LoVo (cell line): Measurements from ENCODE around the gene CACNA2D4.

ENCODE experiments used
- DNase-seq: peaks from one replicate; pipeline ENCODE4 v3.0.0-alpha.2; 2016; ENCODE audit warnings: low spot score

Gene CACNA2D4

DNA sequence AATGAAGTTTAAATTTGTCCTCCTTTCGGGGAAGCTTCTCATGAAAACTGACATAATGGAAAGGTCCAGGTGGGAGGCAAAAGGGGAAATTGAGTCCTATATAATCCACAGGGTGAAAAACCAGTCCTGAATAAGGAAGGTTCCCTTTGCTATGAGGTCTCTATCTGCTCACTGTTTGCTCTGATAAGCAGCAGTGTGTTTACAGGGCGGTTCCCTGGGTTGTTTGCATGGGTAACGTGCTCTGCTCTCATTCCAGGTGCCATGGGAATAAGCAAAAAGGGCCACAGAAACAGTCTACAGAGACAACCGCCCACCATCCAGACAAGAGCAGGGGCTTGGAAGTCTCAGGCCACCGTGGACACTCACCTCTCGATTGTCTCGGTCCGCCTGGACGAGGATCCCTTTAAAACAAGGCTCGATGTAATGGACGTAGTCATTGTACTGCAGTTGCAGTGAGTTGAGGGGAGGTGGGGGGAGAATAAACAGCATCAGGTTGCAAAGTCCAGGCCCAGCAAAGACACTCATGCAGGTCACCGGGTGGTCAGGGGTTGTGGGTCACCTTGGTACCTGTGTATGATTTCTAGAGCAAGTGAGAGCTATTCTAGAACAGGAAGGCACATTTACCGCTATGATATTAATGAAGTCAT lies 32.7 kb downstream of the CACNA2D4 start:
- no peak for DNase-seq

DNA sequence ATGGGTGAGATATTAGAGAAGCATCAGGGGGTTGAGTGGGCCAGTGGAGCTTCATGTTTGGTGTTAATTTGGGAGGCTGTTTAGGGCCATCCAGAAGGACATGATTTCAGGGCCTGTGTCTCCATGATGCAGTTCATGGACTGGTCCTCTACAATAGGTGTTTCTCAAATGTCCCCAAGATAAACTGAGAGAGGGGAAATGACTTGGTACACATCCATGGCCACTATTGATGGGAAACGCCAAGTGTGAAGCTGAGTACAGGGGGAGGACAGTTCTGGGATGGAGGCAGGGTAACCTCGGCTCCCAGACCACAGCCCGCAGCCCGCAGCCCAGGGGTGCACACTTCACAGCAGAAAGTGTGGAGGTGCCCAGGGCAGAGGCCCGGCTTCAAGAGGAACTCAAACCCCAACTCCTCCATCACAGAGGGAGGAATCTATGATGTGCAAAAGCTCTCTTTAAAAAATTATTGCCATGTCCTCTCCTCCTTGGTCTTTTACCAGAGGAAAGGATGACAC lies 33.3 kb downstream of the CACNA2D4 start:
- DNase-seq = no peak

DNA sequence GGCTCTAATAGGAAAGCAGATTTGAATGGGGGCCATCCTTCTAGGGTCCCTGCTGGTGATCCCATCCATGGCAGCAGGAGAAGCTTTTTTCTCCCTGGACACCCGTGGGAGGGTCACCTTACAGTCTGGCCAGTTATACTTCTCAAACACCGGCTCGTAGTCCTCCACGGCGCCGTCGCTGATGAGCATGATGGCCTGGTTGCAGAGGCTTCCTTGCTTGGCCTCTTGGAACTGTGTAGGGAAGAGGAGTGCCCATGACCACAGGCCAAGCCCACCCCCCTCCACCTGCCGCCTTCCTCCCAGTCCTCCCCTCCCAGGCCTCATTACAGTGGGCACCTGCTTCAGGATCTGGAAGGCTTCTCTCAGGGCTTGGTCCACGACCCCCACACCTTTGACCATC lies 33.8 kb downstream of the CACNA2D4 start:
- no peak for DNase-seq

DNA sequence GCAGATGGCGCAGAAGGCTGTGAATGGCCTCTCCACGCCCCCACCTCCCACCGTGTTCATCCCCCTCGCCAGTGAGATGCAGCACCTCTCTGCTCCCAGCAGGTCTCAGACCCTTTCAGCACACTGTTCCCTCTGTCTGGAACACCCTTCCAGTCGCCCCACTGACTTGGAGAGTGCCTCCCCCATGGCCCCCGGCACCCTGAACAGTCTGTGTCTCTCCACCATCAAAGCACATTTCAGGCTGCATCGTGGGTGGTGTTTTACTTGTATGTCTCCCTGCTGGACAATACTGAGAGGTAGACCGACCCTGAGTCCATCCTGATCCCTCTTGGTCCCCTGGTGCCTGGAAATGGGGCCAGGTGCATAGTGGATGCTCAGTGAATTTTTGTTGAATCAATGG lies 34.9 kb downstream of the CACNA2D4 start:
- DNase-seq = no peak

DNA sequence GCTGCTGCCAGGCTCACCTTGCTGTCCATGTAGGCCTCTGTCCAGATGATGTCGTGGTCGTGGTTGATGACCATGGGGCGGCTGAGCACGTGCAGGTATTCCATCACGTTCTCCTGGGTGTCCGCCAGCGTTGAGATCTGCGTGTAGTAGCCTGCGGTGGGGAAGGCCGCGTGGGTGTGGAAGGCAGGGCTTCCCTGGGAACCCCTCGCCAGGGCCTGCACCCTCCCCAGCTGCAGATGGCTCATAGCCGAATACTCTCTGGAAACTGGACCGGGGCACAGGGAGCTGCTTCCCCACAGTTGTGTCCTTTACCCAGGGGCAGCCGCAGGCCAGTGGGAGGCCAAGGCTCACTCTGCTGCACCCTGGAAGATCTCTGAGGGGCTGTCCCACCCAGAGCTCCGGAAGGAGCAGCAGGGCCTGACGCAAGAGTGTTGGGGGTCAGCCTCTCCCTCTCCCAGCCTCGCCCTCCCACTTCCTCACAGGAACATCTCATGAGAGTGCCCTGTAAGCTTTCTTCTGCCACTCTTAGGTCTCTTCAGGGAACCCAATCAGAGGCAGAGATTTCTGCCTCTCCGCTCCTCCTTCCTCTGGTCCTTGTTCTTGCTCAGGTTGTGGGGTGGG lies 35.5 kb downstream of the CACNA2D4 start:
- DNase-seq = no peak

DNA sequence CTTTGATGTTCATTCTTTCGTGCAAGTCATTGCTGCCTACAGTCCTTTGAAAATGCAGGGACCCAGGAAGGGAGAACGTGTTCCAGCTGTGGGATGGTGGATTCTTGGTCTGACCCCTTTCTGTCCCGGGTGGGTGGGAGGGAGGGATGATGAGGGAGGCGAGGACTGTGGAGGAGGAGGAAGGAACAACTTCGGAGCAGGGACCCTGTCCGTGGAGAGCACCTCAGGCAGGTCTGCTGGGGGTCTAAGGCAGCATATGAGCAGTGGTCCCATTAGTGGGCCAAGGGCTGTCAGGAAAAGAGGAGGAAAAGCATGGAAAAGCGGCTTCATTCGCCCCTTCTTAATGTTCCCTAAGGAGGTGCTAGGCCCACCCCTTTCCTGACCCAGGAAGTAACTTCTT lies 36.0 kb downstream of the CACNA2D4 start:
- DNase-seq = no peak

DNA sequence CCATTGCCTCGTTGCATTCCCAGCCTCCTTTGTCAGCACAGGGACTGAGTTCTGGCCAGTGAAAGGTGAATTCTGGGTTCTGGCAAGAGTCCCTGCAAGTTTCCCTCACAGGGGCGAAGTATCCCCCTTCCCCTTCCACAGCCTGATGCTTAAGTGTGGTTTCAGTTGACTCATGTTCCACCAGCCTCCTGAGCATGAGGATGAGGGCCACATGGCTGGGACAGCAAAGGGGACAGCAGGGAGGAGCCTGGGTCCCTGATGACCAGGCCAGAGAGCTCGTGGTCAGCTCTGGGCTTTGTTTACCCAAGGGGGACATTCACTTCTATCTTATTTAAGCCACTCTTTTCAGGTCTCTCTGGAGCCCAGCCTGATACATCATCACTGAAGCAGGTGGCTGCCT lies 36.5 kb downstream of the CACNA2D4 start:
- no peak for DNase-seq

DNA sequence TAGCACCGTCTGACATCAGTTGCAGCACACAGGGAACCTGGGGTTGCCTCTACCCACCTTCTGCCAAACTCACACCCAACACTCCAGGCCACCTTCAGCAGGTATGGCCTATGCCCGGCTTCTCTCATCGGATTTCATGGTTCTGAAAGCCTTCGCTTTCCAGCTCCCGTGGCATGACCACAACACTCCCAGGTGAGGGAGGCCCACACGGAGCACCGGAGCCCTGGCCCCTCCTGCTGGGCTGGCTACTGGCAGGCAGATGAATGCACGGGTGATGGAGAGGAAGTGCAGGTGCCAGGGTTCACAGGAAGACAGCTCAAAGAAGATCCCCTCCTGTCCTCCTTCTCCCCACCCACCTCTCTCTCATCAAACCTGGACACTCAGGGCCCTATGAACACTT lies 37.2 kb downstream of the CACNA2D4 start:
- DNase-seq = no peak

DNA sequence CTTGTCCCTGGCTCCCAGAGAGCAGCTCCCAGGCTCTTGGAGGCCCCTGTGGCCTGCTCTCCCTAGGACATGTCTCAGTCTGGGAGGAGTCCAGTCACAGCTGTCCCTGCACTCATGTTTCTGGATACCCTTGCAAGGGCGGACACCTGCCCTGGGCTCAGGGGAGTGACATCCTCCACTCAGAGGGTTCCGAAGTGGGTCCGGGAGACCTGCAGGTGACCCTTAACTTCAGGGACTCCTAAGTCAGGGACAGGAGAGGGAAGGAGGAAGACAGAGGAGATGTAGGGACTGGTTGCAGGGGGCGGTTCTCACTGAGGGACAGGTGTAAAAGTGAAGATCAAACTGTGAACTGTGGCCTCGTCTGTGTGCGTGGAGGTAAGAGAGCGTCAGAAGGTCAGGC lies 37.6 kb downstream of the CACNA2D4 start:
- no peak for DNase-seq

DNA sequence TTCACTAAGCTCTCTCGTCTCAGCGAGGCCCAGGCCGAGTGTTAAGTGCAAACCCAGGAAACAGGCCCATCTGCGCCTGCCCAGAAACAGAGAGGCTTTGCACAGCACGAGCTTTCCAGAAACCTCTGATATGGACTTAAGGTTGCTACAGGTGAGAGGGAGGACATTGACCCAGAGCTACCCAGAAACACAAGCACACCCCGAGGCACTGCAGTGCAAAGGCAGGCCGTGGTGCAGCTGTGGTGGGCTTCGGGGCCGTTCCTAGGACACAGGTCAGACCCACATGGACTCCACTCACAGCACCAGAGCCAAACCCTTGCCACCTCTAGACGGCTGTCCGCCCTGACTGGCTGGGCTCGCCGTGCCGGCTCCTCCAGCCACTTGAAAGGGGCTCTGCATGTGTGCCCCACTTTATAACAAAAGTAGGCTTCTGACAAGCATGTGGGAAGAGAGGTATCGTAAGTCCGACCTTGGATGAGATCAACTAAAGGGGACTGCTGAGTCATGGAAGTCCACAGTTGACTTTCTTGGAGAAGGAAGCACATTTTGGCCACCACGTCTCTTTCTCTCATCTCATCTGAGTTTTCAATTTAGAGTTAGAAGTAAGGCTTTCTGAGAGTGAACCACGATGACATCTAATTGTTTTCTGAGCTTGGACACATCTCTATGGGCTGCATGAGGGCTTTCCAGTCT lies 38.2 kb downstream of the CACNA2D4 start:
- no peak for DNase-seq

DNA sequence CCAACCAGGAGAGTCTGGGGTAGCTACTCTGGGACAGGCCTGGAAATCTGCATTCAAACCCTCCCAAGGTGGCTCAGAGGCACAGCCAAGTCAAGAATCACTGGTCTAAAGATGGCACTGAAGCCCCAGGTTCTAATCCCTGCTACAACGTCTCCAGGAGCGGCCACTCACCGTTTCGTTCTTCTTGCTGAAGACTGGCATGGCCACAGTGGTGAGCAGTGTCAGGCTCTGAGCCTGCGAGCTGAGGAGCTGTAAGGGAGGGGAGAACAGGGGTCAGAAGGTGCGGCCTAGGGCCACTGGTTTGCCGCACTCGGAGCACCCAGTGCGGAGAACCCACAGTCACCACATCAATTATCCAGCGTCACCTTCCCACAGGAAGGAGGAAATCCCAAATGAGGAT lies 38.8 kb downstream of the CACNA2D4 start:
- no peak for DNase-seq

DNA sequence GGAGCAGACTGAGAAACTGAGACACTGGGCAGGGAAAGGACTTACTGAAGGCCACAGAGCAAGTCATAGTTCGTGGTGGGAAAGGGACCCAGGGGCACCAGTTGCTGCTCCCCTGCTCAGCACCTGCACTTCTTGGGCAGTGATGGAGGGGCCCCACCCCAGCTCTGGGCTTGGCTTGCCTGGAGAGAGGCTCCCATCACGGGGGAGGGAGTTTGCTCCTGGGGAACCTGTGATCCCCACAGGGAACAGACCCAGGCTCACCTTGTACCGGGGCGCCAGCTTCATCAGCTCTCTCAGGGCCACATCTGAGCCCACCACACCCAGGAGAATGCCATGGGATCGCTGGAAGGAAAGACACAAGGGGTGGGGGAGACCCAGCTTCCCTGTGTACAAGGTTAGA lies 39.8 kb downstream of the CACNA2D4 start:
- no peak for DNase-seq

DNA sequence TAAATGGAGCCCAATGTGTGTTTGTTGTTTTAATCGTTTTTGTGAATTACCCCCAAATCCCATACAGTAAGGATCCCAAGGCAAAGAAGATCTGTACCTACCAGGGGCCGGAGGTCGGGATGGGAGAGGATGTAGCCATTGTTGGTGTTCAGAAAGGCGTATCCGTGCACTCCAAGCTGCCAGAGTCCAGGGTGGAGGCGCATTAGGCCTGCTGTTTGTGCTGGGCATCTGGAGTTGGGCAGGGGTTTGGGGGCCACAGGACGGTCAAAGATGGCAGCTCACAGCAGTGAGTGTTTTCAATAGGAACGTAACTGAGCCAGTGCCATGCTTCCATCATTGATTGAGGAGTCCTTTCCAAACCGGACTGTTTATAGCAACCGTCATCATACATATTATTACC lies 40.2 kb downstream of the CACNA2D4 start:
- DNase-seq = no peak

DNA sequence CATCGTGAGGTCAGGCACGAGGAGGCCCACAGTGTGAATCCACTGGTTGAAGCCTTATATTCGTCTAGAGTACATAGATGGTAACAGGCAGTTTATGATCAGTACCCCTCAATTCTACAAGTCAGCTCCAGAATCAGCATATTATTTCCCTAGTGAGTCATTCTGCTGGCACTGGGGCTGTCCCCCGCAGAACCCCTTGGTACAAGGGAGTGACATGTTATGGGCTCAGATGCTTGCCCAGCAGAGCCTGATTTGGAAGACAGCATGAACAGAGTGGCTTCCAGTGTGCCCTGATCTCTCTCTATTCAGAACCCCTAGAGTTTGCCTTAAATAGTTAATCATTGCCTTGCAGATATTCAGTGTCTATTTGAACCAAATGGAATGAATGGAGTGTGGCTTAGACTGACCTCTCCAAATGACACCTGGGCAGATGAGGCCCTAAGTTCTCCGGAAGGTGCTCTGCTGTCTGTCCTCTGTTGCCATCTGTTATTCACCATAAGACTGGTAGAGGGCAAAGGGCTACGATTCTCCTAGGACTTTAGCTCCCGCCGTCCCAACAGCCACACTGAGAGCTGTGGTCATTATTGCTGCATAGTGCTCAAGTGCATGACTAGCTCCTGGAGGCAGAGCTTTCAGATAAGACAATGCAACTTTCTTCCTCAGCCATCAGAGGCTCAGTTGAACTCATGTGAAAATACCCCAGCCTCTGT lies 41.1 kb downstream of the CACNA2D4 start:
- no peak for DNase-seq

DNA sequence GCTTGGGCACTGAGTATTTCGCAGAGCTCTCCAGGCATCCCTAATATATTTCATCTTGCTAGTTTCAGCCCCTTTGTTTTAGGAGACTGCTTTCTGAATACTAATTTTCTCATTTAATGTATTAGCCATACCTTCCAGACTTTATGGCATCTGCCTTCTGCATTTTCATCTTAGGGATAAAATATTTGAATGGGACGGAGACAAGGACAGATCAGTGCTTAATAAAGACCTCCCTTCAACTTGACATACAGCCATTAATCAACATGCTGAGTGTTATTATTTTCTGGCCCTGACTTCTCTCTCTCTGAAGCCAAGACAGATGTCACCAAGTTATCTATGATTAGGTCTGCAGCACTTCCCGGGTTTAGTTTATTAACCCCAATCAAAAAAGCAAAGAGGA lies 42.4 kb downstream of the CACNA2D4 start:
- DNase-seq = no peak

DNA sequence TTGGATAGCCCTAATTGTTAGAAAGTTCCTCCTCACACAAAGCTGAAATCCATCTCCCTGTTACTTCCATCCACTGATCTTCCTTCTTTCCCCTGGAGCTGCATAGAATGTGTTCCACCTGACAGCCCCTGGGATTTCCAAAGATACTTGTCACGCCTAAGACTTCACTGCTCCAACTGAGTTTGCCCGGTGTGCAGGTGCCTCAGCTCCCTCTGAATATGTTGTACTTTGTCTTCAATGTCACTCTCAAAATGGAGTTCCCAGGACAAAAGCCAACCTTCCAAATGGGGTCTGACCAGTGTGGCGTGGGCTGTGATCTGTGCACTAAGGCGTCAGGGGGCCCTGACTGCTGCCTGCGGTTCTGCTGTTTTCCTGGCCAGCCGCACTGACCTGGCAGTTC lies 42.8 kb downstream of the CACNA2D4 start:
- no peak for DNase-seq

DNA sequence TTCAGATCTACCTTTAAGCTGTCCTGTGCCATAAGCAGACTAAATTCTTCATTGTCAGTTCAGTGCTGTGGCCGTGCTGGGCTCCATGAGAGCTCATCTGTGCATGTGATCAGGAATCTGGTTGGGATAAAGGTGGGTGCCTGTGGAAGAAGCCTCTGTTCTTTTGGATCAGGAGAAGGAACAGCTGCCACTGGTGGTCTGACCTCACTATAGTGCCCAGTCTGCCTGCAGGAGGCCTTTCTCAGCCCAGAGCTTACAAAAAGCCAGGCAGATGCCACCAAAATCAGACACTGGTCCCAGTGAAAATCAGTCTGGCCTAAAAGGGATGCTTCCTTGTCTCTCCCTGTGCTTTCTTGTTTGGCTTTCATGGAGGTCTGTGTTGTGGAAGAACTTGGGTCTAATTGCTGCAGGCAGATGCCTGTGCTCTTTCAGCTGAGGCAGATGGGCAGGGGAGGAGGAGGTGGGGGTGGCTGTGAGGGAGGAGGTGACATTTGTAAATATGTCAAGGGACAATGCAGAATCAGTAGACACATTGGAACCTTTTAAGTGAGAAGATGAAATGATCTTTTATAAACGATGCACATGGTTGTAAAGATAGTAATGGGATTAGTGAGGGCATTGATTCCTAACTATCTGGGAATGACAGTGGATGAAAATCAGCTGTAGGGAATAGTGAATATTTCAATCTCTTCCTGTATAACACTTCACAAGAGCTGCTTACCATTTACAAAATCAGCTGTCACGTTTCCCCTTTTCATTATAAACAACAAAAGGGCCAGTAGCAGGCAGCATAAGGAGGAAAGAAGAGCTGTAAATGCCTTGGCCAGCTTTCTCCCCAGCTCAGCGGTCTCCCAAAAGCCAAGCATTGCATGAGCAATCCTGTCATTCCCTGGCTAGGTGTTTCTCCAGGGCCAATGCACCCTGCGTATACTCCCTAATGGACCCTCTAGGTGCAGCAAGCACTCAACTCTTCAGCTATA lies 44.6 kb downstream of the CACNA2D4 start:
- no peak for DNase-seq

DNA sequence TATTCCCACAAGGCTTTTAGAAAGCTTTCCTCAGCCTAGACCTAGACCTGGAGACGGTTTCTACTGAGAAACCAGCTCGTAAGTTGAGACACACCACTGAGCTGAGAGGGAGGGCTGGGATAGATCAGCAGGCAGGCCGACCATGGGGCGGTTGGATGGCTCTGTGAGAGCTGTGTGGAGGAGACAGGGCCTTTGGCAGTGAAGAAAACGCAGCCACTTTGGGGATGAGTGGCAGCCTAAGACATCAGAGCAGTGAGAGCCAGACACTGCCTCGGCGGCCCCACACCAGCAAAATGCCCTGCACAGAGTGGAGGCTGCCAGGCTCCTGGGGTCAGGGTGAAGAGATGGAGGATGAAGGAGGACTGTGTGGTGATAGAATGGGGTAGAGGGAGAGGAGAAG lies 46.0 kb downstream of the CACNA2D4 start:
- DNase-seq = no peak

DNA sequence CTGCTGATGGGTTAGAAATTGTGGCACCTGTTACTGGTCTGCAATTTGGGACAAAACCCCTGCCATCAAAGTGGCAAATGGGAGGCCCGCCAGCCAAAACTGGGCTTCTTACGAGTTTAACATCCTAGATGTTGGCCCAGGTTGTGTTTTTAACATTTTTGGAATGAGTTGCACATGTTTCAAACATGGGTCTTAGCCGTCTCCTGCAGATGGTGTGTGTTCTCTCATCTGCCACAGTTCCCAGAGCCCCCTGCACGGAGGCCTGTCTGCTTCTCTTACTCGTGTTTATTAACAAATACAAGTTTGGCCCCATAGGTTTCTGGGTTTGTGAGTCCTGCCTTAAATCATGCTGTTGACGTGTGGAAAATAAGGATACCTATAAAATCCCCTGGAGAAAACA lies 46.5 kb downstream of the CACNA2D4 start:
- DNase-seq = no peak

DNA sequence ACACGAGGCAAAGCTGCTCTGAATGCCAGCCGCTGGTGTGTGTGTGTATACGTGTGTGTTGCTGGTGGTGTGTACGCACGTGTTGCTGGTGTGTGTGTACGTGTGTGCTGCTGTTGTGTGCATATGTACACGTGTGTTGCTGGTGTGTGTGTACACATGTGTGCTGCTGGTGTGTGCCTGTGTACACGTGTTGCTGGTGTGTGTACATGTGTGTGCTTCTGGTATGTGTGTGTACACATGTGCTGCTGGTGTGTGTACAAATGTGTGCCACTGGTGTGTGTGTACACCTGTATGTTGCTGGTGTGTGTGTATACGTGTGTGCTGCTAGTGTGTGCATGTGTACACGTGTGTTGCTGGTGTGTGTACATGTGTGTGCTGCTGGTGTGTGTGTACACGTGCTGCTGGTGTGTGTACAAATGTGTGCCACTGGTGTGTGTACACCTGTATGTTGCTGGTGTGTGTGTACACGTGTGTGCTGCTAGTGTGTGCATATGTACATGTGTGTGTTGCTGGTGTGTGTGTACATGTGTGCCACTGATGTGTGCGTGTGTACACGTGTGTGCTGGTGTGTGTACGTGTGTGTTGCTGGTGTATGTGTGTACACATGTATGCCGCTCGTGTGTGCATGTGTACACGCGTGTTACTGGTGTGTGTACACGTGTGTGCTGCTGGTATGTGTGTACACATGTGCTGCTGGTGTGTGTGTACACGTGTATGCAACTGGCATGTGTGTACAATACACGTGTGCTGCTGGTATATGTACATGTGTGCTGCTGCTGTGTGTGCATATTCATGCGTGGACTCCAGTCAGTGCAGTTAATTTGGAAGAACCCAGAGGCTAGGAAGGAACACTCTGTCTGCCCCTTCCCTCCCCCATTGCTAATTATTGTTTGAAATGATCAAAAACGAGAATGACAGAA lies 47.2 kb downstream of the CACNA2D4 start:
- DNase-seq = no peak

DNA sequence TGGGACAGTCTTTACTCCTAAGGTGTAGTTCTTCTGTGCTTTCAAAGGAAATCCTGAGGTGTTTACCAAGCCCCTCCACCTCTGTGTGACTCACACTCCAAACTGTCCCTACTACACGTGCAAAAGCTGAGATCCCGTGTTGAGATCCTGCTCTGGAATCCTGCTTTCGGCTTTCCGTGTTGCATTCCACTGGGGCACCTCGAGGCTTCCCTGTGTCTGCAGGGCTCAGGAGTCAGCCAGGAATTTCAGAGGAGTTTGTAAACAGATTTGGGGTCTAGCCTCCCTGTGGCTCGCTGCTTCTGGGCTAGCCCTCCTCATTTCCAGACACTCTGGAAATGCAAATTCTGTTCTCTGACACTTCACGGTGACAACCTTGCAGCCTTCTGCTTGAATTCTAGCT lies 48.4 kb downstream of the CACNA2D4 start:
- no peak for DNase-seq
